Measurements from ENCODE around the gene FGF14.

FGF14 gene

GRCh38 chr13:101757446-101758039, 644.3 kb downstream of the FGF14 start:
- DNase-seq: no peak

GRCh38 chr13:101755228-101755887, 646.5 kb downstream of the FGF14 start:
- no peak for DNase-seq

- DNase-seq: no peak
Observed at GRCh38 chr13:101752432-101752831, 649.4 kb downstream of the FGF14 start.

GRCh38 chr13:101751488-101751887, 650.4 kb downstream of the FGF14 start:
- DNase-seq: no peak

- no peak for DNase-seq
Observed at GRCh38 chr13:101749584-101749983, 652.3 kb downstream of the FGF14 start.

- no peak for DNase-seq
Observed at GRCh38 chr13:101747039-101747438, 654.8 kb downstream of the FGF14 start.

- no peak for DNase-seq
Observed at GRCh38 chr13:101746513-101746912, 655.3 kb downstream of the FGF14 start.

- no peak for DNase-seq
Observed at GRCh38 chr13:101739382-101740178, 662.3 kb downstream of the FGF14 start.

- no peak for DNase-seq
Observed at GRCh38 chr13:101738336-101738735, 663.5 kb downstream of the FGF14 start.

GRCh38 chr13:101736566-101736965, 665.3 kb downstream of the FGF14 start:
- DNase-seq: no peak

- no peak for DNase-seq
Observed at GRCh38 chr13:101730420-101731000, 671.3 kb downstream of the FGF14 start.

- no peak for DNase-seq
Observed at GRCh38 chr13:101728615-101729014, 673.2 kb downstream of the FGF14 start.

GRCh38 chr13:101728021-101728420, 673.8 kb downstream of the FGF14 start:
- no peak for DNase-seq

- DNase-seq: no peak
Observed at GRCh38 chr13:101727118-101727517, 674.7 kb downstream of the FGF14 start.

- no peak for DNase-seq
Observed at GRCh38 chr13:101726681-101727080, 675.2 kb downstream of the FGF14 start.

- DNase-seq: no peak
Observed at GRCh38 chr13:101718496-101718895, 683.4 kb downstream of the FGF14 start.

- no peak for DNase-seq
Observed at GRCh38 chr13:101717353-101717752, 684.5 kb downstream of the FGF14 start.

- no peak for DNase-seq
Observed at GRCh38 chr13:101714195-101714594, 687.7 kb downstream of the FGF14 start.

- no peak for DNase-seq
Observed at GRCh38 chr13:101712026-101712348, 689.9 kb downstream of the FGF14 start.

- DNase-seq: no peak
Observed at GRCh38 chr13:101711307-101712025, 690.4 kb downstream of the FGF14 start.

GRCh38 chr13:101709952-101710351, 691.9 kb downstream of the FGF14 start:
- no peak for DNase-seq

- no peak for DNase-seq
Observed at GRCh38 chr13:101708115-101708514, 693.7 kb downstream of the FGF14 start.

- DNase-seq: no peak
Observed at GRCh38 chr13:101707659-101708058, 694.2 kb downstream of the FGF14 start.

Data from effector CD8-positive, alpha-beta T cell (primary cell).